ENCODE data around the gene RALGPS1.

DNA sequence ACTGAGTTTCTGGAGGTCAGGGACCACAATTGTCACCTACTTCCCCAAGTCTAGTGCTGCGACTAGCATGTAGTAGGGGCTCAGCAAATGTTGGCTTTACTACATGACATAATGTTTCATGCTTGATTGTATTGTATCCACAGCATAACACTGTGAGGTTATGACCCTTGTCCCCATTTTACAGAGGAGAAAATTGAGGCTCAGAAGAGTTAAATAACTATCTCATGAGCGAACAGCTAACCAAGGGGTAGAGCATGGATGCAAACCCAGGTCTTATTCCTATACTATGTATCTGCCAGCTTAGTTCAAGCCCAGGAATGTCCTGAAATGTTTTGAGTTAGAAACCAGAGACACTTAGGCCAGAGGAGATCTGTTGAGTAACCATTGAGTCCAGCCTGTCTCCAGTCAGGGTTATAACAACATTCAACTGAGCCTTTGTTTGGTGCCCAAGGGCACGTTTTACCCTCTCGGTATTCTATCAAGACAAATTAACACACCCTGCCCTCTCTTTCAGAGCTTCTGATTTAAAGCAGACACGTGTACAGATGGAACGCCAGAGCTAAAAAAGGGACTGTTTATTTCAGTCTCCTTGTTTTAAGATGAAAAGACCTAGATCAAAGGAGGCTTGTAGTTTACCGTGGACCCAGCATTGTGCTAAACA, 191.4 kb downstream of the RALGPS1 start:
- TF ChIP-seq ZNF433 (tag by site-specific recombination; IDR thresholded peaks at IDR 0.05; ENCODE audit: low read depth) (no peak), ZBTB26 (tag by site-specific recombination; optimal IDR thresholded peaks at IDR 0.05) (no peak), PRDM4 (tag by site-specific recombination; IDR thresholded peaks at IDR 0.05) (no peak), ZNF670 (tag by site-specific recombination; IDR thresholded peaks at IDR 0.05; ENCODE audit: low read depth) (no peak), SP2 (tag by site-specific recombination; IDR thresholded peaks at IDR 0.05) (no peak), GLI4 (tag by site-specific recombination; IDR thresholded peaks at IDR 0.05) (no peak)
- TF ChIP-seq, protein P1, sequence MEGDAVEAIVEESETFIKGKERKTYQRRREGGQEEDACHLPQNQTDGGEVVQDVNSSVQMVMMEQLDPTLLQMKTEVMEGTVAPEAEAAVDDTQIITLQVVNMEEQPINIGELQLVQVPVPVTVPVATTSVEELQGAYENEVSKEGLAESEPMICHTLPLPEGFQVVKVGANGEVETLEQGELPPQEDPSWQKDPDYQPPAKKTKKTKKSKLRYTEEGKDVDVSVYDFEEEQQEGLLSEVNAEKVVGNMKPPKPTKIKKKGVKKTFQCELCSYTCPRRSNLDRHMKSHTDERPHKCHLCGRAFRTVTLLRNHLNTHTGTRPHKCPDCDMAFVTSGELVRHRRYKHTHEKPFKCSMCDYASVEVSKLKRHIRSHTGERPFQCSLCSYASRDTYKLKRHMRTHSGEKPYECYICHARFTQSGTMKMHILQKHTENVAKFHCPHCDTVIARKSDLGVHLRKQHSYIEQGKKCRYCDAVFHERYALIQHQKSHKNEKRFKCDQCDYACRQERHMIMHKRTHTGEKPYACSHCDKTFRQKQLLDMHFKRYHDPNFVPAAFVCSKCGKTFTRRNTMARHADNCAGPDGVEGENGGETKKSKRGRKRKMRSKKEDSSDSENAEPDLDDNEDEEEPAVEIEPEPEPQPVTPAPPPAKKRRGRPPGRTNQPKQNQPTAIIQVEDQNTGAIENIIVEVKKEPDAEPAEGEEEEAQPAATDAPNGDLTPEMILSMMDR (tag by site-specific recombination; IDR thresholded peaks at IDR 0.05), result no peak
- TF ChIP-seq, protein P2, sequence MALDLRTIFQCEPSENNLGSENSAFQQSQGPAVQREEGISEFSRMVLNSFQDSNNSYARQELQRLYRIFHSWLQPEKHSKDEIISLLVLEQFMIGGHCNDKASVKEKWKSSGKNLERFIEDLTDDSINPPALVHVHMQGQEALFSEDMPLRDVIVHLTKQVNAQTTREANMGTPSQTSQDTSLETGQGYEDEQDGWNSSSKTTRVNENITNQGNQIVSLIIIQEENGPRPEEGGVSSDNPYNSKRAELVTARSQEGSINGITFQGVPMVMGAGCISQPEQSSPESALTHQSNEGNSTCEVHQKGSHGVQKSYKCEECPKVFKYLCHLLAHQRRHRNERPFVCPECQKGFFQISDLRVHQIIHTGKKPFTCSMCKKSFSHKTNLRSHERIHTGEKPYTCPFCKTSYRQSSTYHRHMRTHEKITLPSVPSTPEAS (tag by site-specific recombination; IDR thresholded peaks at IDR 0.05), result no peak
